AG08396 (cell line): ENCODE results near the gene GP1BA.
A peak's percentile ranks its signal among the peaks of the same experiment; 100 is the strongest.

Experiments used
- DNase-seq: peaks from one replicate; pipeline ENCODE4 v3.0.0; 2012; ENCODE audit warnings: low spot score, mixed read lengths

Gene GP1BA

GRCh38 chr17:4931963-4932362 lies at the start of gene GP1BA:
Gene GP1BA, plus strand, starts transcription at chr17:4932277. Its CDS starts 328 bp downstream, at chr17:4932605.
- DNase-seq: no peak

GRCh38 chr17:4884489-4884888 lies 47.6 kb upstream of the GP1BA start:
- no peak for DNase-seq

- no peak for DNase-seq
Measured at GRCh38 chr17:4886830-4887229, 45.2 kb upstream of the GP1BA start.

- DNase-seq: no peak
Measured at GRCh38 chr17:4887581-4887980, 44.5 kb upstream of the GP1BA start.

GRCh38 chr17:4891411-4892410 lies 40.4 kb upstream of the GP1BA start:
- DNase-seq: no peak

- DNase-seq: no peak
Measured at GRCh38 chr17:4892499-4893221, 39.4 kb upstream of the GP1BA start.

GRCh38 chr17:4893272-4893671 lies 38.8 kb upstream of the GP1BA start:
- no peak for DNase-seq

- DNase-seq: no peak
Measured at GRCh38 chr17:4893721-4894560, 38.1 kb upstream of the GP1BA start.

GRCh38 chr17:4895121-4895520 lies 37.0 kb upstream of the GP1BA start:
- DNase-seq: no peak

GRCh38 chr17:4895657-4896331 lies 36.3 kb upstream of the GP1BA start:
- no peak for DNase-seq

GRCh38 chr17:4896332-4897197 lies 35.5 kb upstream of the GP1BA start:
- DNase-seq: no peak

GRCh38 chr17:4897198-4897687 lies 34.8 kb upstream of the GP1BA start:
- DNase-seq: no peak

- DNase-seq: no peak
Measured at GRCh38 chr17:4897785-4898184, 34.3 kb upstream of the GP1BA start.

- no peak for DNase-seq
Measured at GRCh38 chr17:4898351-4898750, 33.7 kb upstream of the GP1BA start.

- DNase-seq: no peak
Measured at GRCh38 chr17:4898927-4899326, 33.1 kb upstream of the GP1BA start.

GRCh38 chr17:4899341-4900230 lies 32.5 kb upstream of the GP1BA start, which contains the start of gene C17orf107:
Gene C17orf107, plus strand, starts transcription at chr17:4899536. Its CDS starts 227 bp downstream, at chr17:4899763.
- peak; percentile 73 for DNase-seq

- no peak for DNase-seq
Measured at GRCh38 chr17:4900231-4901107, 31.6 kb upstream of the GP1BA start.

- no peak for DNase-seq
Measured at GRCh38 chr17:4901108-4901647, 30.9 kb upstream of the GP1BA start.
